GM12878 (cell line): ENCODE results near the gene CEP78. TPM values are rescaled to one million over a fixed set of nuclear protein-coding genes. Genes with fewer than 3 reads are reported as not detected.

ENCODE experiments used
- ATAC-seq: fragments of 200-7000 bp; cut with Tn5 transposase; 3 replicates; pipeline ENCODE4 v1.9.1; 2020; ENCODE audit warnings: mild to moderate bottlenecking, moderate library complexity
- BruUV-seq: library from RNA; stranded (reverse); fragments of 400-500 nt; replicated peaks from 2 replicates; lab custom pipeline; 2021; lab: Mats Ljungman, UMichigan
- CTCF ChIA-PET: fragments of 300-600 bp; sonication (Branson Sonifier 250); formaldehyde crosslinking; extraction: SDS; loops from one replicate; lab custom pipeline; 2021; ENCODE audit warnings: inconsistent platforms; lab: Yijun Ruan, JAX
- POLR2A ChIA-PET: fragments of 350-600 bp; formaldehyde crosslinking; extraction: SDS; loops from one replicate; lab custom pipeline; 2021; ENCODE audit warnings: inconsistent platforms; lab: Charles Lee
- RAD21 ChIA-PET: fragments of 300-600 bp; sonication (Branson Sonifier 250); formaldehyde crosslinking; loops from one replicate; lab custom pipeline; 2023; ENCODE audit warnings: antibody characterized with exemption; ENCODE audit not compliant: unreplicated experiment; lab: Charles Lee
- SMC1A ChIA-PET: fragments of 300-600 bp; sonication (Branson Sonifier 250); formaldehyde crosslinking; loops from one replicate; lab custom pipeline; 2023; ENCODE audit not compliant: unreplicated experiment, uncharacterized antibody; lab: Charles Lee
- DNase-seq: peaks from one replicate; pipeline ENCODE4 v3.0.0-alpha.2; 2011; ENCODE audit warnings: low read depth, low spot score
- FAIRE-seq: peaks from 3 replicates; lab custom pipeline; 2011; peaks lifted over from hg19 to GRCh38; lab: Jason Lieb, UNC
- H2AFZ ChIP-seq: 2 replicates; pipeline ENCODE4 v1.6.0; 2011; ENCODE audit warnings: low read depth, low read length, control low read depth; ENCODE audit not compliant: control insufficient read depth
- H3K27ac ChIP-seq: 2 replicates; pipeline ENCODE4 v1.5.1; 2011; ENCODE audit warnings: control low read depth; ENCODE audit not compliant: control insufficient read depth, insufficient read depth
- H3K27me3 ChIP-seq, 2 experiments: replicated peaks in 1 of 2; 2 replicates each; pipeline versions ENCODE4 v1.6.0 to v1.6.1; 2011; ENCODE audit warnings: low read length in 1 of 2; ENCODE audit not compliant: control insufficient read depth in 2 of 2, insufficient read depth in 2 of 2
- H3K36me3 ChIP-seq, 2 experiments: 2 replicates each; pipeline ENCODE4 v1.5.1; 2011; ENCODE audit warnings: low read length in 1 of 2; ENCODE audit not compliant: control insufficient read depth in 2 of 2, insufficient read depth in 2 of 2
- H3K4me1 ChIP-seq: 2 replicates; pipeline ENCODE4 v1.6.1; 2011; ENCODE audit warnings: mild to moderate bottlenecking, low read length, moderate library complexity, mixed read lengths; ENCODE audit not compliant: control insufficient read depth, insufficient read depth
- H3K4me2 ChIP-seq: 2 replicates; pipeline ENCODE4 v1.6.0; 2011; ENCODE audit warnings: control low read depth; ENCODE audit not compliant: control insufficient read depth, insufficient read depth
- H3K4me3 ChIP-seq: fragments of 200-600 bp; sonication (generic); 2 replicates; pipeline ENCODE4 v1.5.1; 2016
- H3K79me2 ChIP-seq: 2 replicates; pipeline ENCODE4 v1.6.0; 2011; ENCODE audit warnings: low read length; ENCODE audit not compliant: control insufficient read depth, insufficient read depth
- H3K9ac ChIP-seq: 2 replicates; pipeline ENCODE4 v1.8.0; 2011; ENCODE audit warnings: low read length, control low read depth, mixed read lengths; ENCODE audit not compliant: control insufficient read depth, insufficient read depth
- H3K9me3 ChIP-seq: replicated peaks from 3 replicates; pipeline ENCODE4 v1.5.1; 2011; ENCODE audit warnings: mild to moderate bottlenecking, low read length; ENCODE audit not compliant: control insufficient read depth, insufficient read depth
- H4K20me1 ChIP-seq: 2 replicates; pipeline ENCODE4 v1.6.0; 2011; ENCODE audit not compliant: control insufficient read depth, insufficient read depth
- EED ChIP-seq: sonication (generic); IDR thresholded peaks from 2 replicates; pipeline ENCODE4 v1.6.1; 2016; ENCODE audit warnings: antibody characterized with exemption, low read depth
- MEF2A ChIP-seq: IDR thresholded peaks from 2 replicates; pipeline ENCODE4 v1.6.1; 2011; ENCODE audit warnings: low read depth, mild to moderate bottlenecking, low read length, moderate library complexity; ENCODE audit not compliant: insufficient read depth
- NFIC ChIP-seq: IDR thresholded peaks from 2 replicates; pipeline ENCODE4 v1.6.1; 2012; ENCODE audit warnings: low read depth, mild to moderate bottlenecking, inconsistent platforms, low read length, moderate library complexity
- PAX8 ChIP-seq: fragments of 450-650 bp; IDR thresholded peaks from 2 replicates; pipeline ENCODE4 v1.6.1; 2017; ENCODE audit warnings: mild to moderate bottlenecking, moderate library complexity
- POU2F2 ChIP-seq: IDR thresholded peaks from 3 replicates; pipeline ENCODE4 v1.6.1; 2011; ENCODE audit warnings: low read depth, mild to moderate bottlenecking, low read length, borderline replicate concordance
- RB1 ChIP-seq: fragments of 450-650 bp; formaldehyde crosslinking; IDR thresholded peaks from 2 replicates; pipeline ENCODE4 v1.6.1; 2017; ENCODE audit warnings: mild to moderate bottlenecking, borderline replicate concordance
- RUNX3 ChIP-seq: IDR thresholded peaks from 2 replicates; pipeline ENCODE4 v1.6.1; 2012; ENCODE audit warnings: low read length, inconsistent platforms
- SIX5 ChIP-seq: IDR thresholded peaks from 2 replicates; pipeline ENCODE4 v1.6.1; 2011; ENCODE audit warnings: mild to moderate bottlenecking, low read depth, low read length, moderate library complexity; ENCODE audit not compliant: severe bottlenecking
- STAT1 ChIP-seq: fragments of 450-650 bp; conservative IDR thresholded peaks from 2 replicates; pipeline ENCODE4 v1.6.1; 2014; ENCODE audit warnings: antibody characterized with exemption, mild to moderate bottlenecking
- YBX1 ChIP-seq: fragments of 450-650 bp; IDR thresholded peaks from 2 replicates; pipeline ENCODE4 v1.6.1; 2016; ENCODE audit warnings: antibody characterized with exemption
- ZNF217 ChIP-seq: fragments of 450-650 bp; IDR thresholded peaks from 2 replicates; pipeline ENCODE4 v1.6.1; 2017; ENCODE audit warnings: antibody characterized with exemption, mild to moderate bottlenecking
- ZNF24 ChIP-seq: fragments of 450-650 bp; IDR thresholded peaks from 2 replicates; pipeline ENCODE4 v1.6.1; 2017; ENCODE audit warnings: antibody characterized with exemption, mild to moderate bottlenecking
- in situ Hi-C: fragments of 300-500 bp; cut with MboI; formaldehyde crosslinking; loops from 9 replicates; pipeline ENCODE4 v1.14.3; 2018; ENCODE audit warnings: mixed read lengths
- intact Hi-C: fragments of 100-400 bp; cut with micrococcal nuclease; formaldehyde crosslinking; loops from one replicate; pipeline ENCODE4 v1.14.2; 2022; ENCODE audit not compliant: unreplicated experiment
- polyA plus RNA-seq, 11 experiments: library from polyadenylated mRNA; depleted of rRNA in 4 of 11; unstranded in 6 of 11; stranded (reverse) in 5 of 11; fragments of >200 nt; fragmentation: Nextera tagmentation in 4 of 11; fragmentation: Illumina TruSeq in 1 of 11; extraction: Ambion mirVana in 4 of 11; extraction: Trizol in 1 of 11; gene quantifications; 1 replicate in 1 of 11; 2 replicates in 10 of 11; pipeline versions ENCODE4 v1.2.1 to v1.2.3, GENCODE V29; 2011 to 2016; ENCODE audit warnings: inconsistent platforms in 2 of 11, missing spikeins in 2 of 11, low read depth in 1 of 11
- total RNA-seq, 4 experiments: library from RNA; depleted of rRNA in 3 of 4; stranded (reverse); fragments of >200 nt in 3 of 4; fragmentation: Illumina TruSeq in 1 of 4; extraction: Trizol in 1 of 4; gene quantifications; 2 replicates each; pipeline versions ENCODE4 v1.2.1 to v1.2.3, GENCODE V29; 2013 to 2021
- TF ChIP-seq, protein P1 (sequence below): fragments of 450-650 bp; IDR thresholded peaks from 2 replicates; pipeline ENCODE4 v1.6.1; 2016; ENCODE audit warnings: mild to moderate bottlenecking, moderate library complexity, borderline replicate concordance

Gene CEP78
- total and polyA plus RNA-seq, 10 of the 15 experiments (the other 5 are each of a cell fraction or from before 2014, with no cell fraction given): 4.1 to 44.9 (median 27.9) TPM

DNA sequence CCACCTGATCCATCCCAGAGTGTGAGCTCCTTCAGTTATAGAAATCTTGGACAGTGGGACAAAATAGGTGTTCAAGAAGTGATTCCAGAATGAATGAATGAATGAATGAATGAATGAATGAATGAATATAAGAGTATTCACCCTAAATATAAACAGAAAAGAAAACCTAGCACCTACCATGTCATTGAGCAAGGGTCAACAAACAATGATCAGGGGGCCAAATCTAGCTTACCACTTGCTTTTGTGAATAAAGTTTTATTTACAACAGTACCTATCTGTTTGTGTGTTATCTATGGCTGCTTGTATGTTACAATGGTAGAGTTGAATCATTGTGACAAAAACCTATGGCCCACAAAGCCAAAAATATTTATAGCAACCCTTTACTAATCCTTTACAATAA lies 43.9 kb upstream of the CEP78 start:
- POLR2A ChIA-PET: interaction anchor here (0.8 kb wide), 1 partner anchor 74 kb away, joined by 3 read pairs; no protein-coding TSS in a partner anchor
- no peaks in the 10 kb centered on the region for H3K27me3 ChIP-seq
- no peaks in the 10 kb centered on the region for H4K20me1 ChIP-seq
- SMC1A ChIA-PET: no interaction called here
- H3K4me3 ChIP-seq: no peak overlapping the region
- H2AFZ ChIP-seq: no peak overlapping the region
- TF ChIP-seq ZNF217: no peak
- no peak for TF ChIP-seq EED
- no peak for TF ChIP-seq STAT1
- TF ChIP-seq YBX1: no peak
- TF ChIP-seq ZNF24: peak; percentile 65; the same call in 1 of the 2 replicates
- TF ChIP-seq PAX8: no peak
- TF ChIP-seq RB1: no peak
- TF ChIP-seq NFIC: no peak
- TF ChIP-seq RUNX3: no peak
- TF ChIP-seq, protein P1, sequence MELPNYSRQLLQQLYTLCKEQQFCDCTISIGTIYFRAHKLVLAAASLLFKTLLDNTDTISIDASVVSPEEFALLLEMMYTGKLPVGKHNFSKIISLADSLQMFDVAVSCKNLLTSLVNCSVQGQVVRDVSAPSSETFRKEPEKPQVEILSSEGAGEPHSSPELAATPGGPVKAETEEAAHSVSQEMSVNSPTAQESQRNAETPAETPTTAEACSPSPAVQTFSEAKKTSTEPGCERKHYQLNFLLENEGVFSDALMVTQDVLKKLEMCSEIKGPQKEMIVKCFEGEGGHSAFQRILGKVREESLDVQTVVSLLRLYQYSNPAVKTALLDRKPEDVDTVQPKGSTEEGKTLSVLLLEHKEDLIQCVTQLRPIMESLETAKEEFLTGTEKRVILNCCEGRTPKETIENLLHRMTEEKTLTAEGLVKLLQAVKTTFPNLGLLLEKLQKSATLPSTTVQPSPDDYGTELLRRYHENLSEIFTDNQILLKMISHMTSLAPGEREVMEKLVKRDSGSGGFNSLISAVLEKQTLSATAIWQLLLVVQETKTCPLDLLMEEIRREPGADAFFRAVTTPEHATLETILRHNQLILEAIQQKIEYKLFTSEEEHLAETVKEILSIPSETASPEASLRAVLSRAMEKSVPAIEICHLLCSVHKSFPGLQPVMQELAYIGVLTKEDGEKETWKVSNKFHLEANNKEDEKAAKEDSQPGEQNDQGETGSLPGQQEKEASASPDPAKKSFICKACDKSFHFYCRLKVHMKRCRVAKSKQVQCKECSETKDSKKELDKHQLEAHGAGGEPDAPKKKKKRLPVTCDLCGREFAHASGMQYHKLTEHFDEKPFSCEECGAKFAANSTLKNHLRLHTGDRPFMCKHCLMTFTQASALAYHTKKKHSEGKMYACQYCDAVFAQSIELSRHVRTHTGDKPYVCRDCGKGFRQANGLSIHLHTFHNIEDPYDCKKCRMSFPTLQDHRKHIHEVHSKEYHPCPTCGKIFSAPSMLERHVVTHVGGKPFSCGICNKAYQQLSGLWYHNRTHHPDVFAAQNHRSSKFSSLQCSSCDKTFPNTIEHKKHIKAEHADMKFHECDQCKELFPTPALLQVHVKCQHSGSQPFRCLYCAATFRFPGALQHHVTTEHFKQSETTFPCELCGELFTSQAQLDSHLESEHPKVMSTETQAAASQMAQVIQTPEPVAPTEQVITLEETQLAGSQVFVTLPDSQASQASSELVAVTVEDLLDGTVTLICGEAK: peak; percentile 58
- TF ChIP-seq POU2F2: no peak
- no peak for TF ChIP-seq SIX5
- TF ChIP-seq MEF2A: no peak
- no peak overlapping the region for H3K27ac ChIP-seq
- H3K9me3 ChIP-seq: no peaks in the 10 kb centered on the region
- no peak for DNase-seq
- no peak for ATAC-seq
- intact Hi-C loops (no loop called here), in situ Hi-C loops (no loop called here)
- CTCF ChIA-PET: interaction anchor here (0.9 to 1.5 kb wide), 3 partner anchors 19 to 68 kb away, joined by 3 to 7 read pairs (median 5); no protein-coding TSS in a partner anchor
- H3K4me1 ChIP-seq: peaks cover 9% of the 10 kb centered on the region
- H3K4me2 ChIP-seq: no peak overlapping the region
- BruUV-seq: no TSS peak
- RAD21 ChIA-PET: no interaction called here
- no peak overlapping the region for H3K9ac ChIP-seq
- H3K79me2 ChIP-seq: no peaks in the 10 kb centered on the region
- H3K36me3 ChIP-seq: no peaks in the 10 kb centered on the region
- FAIRE-seq: no peak
